Fibroblast of lung (primary cell): Measurements from ENCODE around the gene SNRPA.

Source experiments
- CTCF ChIP-seq, 2 donors: IDR thresholded peaks in 1 of 2; conservative IDR thresholded peaks in 1 of 2; 1 replicate in 1 of 2; 2 replicates in 1 of 2; pipeline ENCODE4 v1.5.1; 2011 to 2012; ENCODE audit warnings: low read length in 2 of 2, control low read depth in 1 of 2, inconsistent platforms in 1 of 2, low read depth in 1 of 2, mild to moderate bottlenecking in 1 of 2
- EZH2 ChIP-seq: IDR thresholded peaks from 2 replicates; pipeline ENCODE4 v1.5.1; 2012; ENCODE audit warnings: low read length, control low read depth, mild to moderate bottlenecking; ENCODE audit errors: missing control alignments

- TF ChIP-seq CTCF (conservative IDR thresholded peaks at IDR 0.05 in 1 of 2, IDR thresholded peaks at IDR 0.05 in 1 of 2; ENCODE audit: low read depth in 1 of 2, low read length in 2 of 2) (no peak), EZH2 (no peak)
These were observed 27.8 kb downstream of the SNRPA start for GRCh38 chr19:40778706-40779284.
